AG09309 (cell line): Measurements from ENCODE around the gene NEK1.
"Not testable (repeated sequence)": the region's sequence is repeated elsewhere in the genome, so short reads cannot be mapped to it uniquely, and the experiment has no call there.

Experiments
- DNase-seq: peaks from one replicate; pipeline ENCODE4 v3.0.0-alpha.2; 2010; ENCODE audit warnings: low read depth
- H3K4me3 ChIP-seq: 2 replicates; pipeline ENCODE4 v1.5.1; 2011; ENCODE audit warnings: mild to moderate bottlenecking, low read depth, low read length, moderate library complexity; ENCODE audit not compliant: control insufficient read depth
- CTCF ChIP-seq: IDR thresholded peaks from 2 replicates; pipeline ENCODE4 v1.5.1; 2011; ENCODE audit warnings: mild to moderate bottlenecking, low read depth, low read length, inconsistent platforms; ENCODE audit not compliant: insufficient read depth, control insufficient read depth; ENCODE audit errors: missing control alignments

The NEK1 gene

GRCh38 chr4:169540774-169541173, 71.6 kb downstream of the NEK1 start:
- DNase-seq, result no peak
- no peak for TF ChIP-seq CTCF

GRCh38 chr4:169530048-169530447, 82.3 kb downstream of the NEK1 start:
- DNase-seq, result no peak
- no peak overlapping the region for H3K4me3 ChIP-seq
- TF ChIP-seq CTCF, result no peak

More at GRCh38 chr4:169540774-169541173, 71.6 kb downstream of the NEK1 start:
- no peak overlapping the region for H3K4me3 ChIP-seq

GRCh38 chr4:169523796-169524195, 88.6 kb downstream of the NEK1 start:
- no peak for DNase-seq
- H3K4me3 ChIP-seq, result no peak overlapping the region
- no peak for TF ChIP-seq CTCF

GRCh38 chr4:169510617-169511016, 101.8 kb downstream of the NEK1 start:
- no peak for TF ChIP-seq CTCF
- no peak for DNase-seq

GRCh38 chr4:169506903-169507302, 105.5 kb downstream of the NEK1 start:
- TF ChIP-seq CTCF, result no peak
- no peak for DNase-seq
- H3K4me3 ChIP-seq, result no peak overlapping the region

More at GRCh38 chr4:169510617-169511016, 101.8 kb downstream of the NEK1 start:
- no peak overlapping the region for H3K4me3 ChIP-seq

GRCh38 chr4:169499907-169500306, 112.5 kb downstream of the NEK1 start:
- DNase-seq, H3K4me3 ChIP-seq: not testable (repeated sequence)

GRCh38 chr4:169494234-169494633, 118.1 kb downstream of the NEK1 start:
- not testable (repeated sequence) for DNase-seq, H3K4me3 ChIP-seq

- no peak overlapping the region for H3K4me3 ChIP-seq
- no peak for TF ChIP-seq CTCF
- no peak for DNase-seq
Observed at GRCh38 chr4:169493164-169493524, 119.2 kb downstream of the NEK1 start.
